Activated T-cell treated with anti-CD3 and anti-CD28 coated beads, Interleukin-2, amount 50 U/mL, for 24 hours (primary cell): ENCODE results near the gene CLEC2D.
"Not testable (repeated sequence)": the region's sequence is repeated elsewhere in the genome, so short reads cannot be mapped to it uniquely, and the experiment has no call there.

Experiments used
- DNase-seq: peaks from one replicate; pipeline ENCODE4 v3.0.0-alpha.2; 2020
- H3K27ac Mint-ChIP-seq: 2 replicates; pipeline ENCODE4 v1.8.0; 2020; ENCODE audit warnings: mild to moderate bottlenecking, mixed read lengths
- H3K27me3 Mint-ChIP-seq: 2 replicates; pipeline ENCODE4 v1.8.0; 2020; ENCODE audit warnings: mixed read lengths
- H3K36me3 Mint-ChIP-seq: 2 replicates; pipeline ENCODE4 v1.8.0; 2020; ENCODE audit warnings: low read depth, mixed read lengths
- H3K4me1 Mint-ChIP-seq: 2 replicates; pipeline ENCODE4 v1.8.0; 2020; ENCODE audit warnings: low read depth, mixed read lengths
- H3K4me3 Mint-ChIP-seq: 2 replicates; pipeline ENCODE4 v1.8.0; 2020; ENCODE audit warnings: mild to moderate bottlenecking, moderate library complexity, mixed read lengths
- H3K9me3 Mint-ChIP-seq: 2 replicates; pipeline ENCODE4 v1.8.0; 2020; ENCODE audit warnings: mixed read lengths

CLEC2D gene

DNA sequence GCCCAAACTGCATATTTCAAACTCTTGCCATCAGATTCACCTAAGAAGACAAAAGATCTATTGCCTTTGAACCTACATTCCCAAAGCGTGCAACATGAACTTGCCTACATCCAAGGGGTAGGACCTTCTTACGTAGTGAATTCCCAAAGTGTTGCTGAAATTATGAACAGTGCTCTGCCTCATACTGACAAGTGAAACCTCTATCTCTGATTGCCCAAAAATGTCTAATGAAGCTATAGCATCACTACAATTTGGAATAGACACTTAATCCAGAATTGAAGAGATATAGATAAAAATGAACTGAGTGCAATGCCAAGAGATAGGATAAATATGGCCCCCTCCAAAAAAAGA lies 31.1 kb downstream of the CLEC2D start:
- no peak for DNase-seq
- peaks cover 72% of the 10 kb centered on the region for H3K4me1 Mint-ChIP-seq
- peak overlapping the region; percentile 45 for H3K27ac Mint-ChIP-seq
- H3K9me3 Mint-ChIP-seq = peaks cover 35% of the 10 kb centered on the region
- peaks cover 34% of the 10 kb centered on the region for H3K36me3 Mint-ChIP-seq
- H3K27me3 Mint-ChIP-seq = no peaks in the 10 kb centered on the region
- H3K4me3 Mint-ChIP-seq = no peak overlapping the region

DNA sequence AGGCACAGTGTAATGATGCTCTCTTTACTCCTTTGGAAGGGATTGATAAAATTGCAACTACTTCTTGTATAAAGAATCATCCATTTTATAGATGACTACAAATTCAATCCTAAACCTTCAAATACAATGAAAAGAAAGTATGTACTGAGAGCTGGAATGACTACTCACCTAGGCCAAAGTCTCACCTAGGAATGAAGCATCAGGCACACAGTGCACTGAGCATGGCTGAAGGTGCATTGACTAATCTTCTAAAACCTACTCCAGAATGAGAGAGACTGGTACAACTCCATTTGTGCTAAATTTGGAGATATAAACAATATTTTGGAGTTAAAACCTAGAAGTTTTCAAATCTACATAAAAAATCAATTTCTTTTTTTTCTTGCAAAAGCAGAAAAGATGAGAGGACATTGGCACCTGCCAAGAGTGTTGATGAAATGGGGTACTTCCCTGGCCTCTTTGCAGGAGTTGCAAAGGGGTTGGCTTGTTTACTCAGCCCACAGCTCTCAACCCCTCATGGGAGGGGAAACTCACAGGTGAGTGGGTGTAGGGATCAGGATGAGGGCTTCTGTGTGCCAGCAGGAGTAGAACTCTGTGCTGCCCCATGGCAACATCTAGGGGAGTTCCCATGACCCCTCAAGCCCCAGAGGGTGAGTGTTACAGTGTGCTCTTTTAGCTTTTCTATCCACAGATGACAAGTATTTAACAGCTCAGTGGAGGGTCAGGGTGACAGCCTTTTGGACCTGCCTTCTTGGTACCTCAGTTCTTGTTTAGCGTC lies 32.1 kb downstream of the CLEC2D start:
- peak; percentile 56 for DNase-seq
- Mint-ChIP-seq H3K4me3 (peak overlapping the region; percentile 44), H3K9me3 (peaks cover 35% of the 10 kb centered on the region), H3K4me1 (peaks cover 74% of the 10 kb centered on the region), H3K27me3 (no peaks in the 10 kb centered on the region), H3K27ac (peak overlapping the region; percentile 87), H3K36me3 (peaks cover 32% of the 10 kb centered on the region)

DNA sequence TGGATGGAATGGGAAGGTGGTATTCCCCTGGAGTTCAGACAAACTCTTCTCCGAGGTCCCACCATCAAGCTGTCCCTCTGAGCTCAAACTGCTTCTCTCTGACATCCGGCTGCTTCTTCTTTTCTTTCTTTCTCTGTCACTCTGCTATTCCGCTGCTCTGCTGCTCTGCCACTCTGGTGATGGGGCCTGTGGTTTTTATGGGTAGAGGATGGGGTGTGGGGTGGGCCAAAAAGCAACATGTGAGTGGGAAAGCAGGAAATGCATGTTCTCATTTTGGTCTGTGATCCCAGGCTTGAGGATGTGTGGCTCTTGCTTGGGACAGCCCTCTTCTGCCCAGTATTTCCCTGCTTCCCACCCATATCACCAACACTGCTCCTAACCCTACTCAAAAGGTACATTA lies 32.7 kb downstream of the CLEC2D start:
- Mint-ChIP-seq H3K36me3 (peaks cover 30% of the 10 kb centered on the region), H3K27ac (peak overlapping the region; percentile 87)
- peak; percentile 55 for DNase-seq

DNA sequence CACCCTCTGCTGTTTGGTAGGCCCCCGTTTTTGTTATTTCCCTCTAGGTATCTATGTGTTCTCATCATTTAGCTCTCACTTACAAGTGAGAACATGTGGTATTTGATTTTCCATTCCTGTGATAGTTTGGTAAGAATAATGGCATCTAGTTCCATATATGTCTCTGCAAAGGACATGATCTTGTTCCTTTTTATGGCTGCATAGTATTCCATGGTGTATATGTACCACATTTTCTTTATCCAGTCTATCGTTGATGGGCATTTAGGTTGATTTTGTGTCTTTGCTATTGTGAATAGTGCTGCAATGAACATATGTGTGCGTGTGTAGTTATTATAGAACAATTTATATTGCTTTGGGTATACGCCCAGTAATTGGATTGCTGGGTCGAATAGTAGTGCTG lies 35.0 kb downstream of the CLEC2D start:
- H3K27ac Mint-ChIP-seq, H3K27me3 Mint-ChIP-seq, DNase-seq, H3K4me3 Mint-ChIP-seq: not testable (repeated sequence)
- Mint-ChIP-seq H3K36me3 (peaks cover 26% of the 10 kb centered on the region), H3K9me3 (peaks cover 21% of the 10 kb centered on the region), H3K4me1 (peaks cover 77% of the 10 kb centered on the region)

More for the DNA sequence above, 32.7 kb downstream of the CLEC2D start:
- peaks cover 74% of the 10 kb centered on the region for H3K4me1 Mint-ChIP-seq
- peaks cover 33% of the 10 kb centered on the region for H3K9me3 Mint-ChIP-seq
- H3K4me3 Mint-ChIP-seq = peak overlapping the region; percentile 44
- H3K27me3 Mint-ChIP-seq = no peaks in the 10 kb centered on the region

DNA sequence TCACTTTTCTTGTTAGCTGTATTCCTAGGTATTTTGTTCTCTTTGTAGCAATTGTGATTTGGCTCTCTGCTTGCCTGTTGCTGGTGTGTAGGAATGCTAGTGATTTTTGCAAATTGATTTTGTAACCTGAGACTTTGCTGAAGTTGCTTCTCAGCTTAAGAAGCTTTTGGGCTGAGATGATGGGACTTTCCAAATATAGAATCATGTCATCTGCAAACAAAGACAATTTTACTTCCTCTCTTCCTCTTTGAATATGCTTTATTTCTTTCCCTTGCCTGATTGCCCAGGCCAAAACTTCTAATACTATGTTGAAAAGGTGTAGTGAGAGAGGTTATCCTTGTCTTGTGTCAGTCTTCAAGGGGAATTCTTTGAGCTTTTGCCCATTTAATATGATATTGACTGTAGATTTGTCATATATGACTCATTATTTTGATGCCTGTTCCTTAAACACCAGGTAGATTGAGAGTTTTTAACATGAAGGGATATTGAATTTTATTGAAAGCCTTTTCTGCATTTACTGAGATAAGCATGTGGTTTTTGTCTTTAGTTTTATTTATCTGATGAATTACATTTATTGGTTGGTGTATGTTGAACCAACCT lies 36.7 kb downstream of the CLEC2D start:
- H3K36me3 Mint-ChIP-seq = peaks cover 26% of the 10 kb centered on the region
- H3K27me3 Mint-ChIP-seq = no peaks in the 10 kb centered on the region
- no peak overlapping the region for H3K4me3 Mint-ChIP-seq
- H3K4me1 Mint-ChIP-seq = peaks cover 68% of the 10 kb centered on the region
- H3K27ac Mint-ChIP-seq = peak overlapping the region; percentile 70
- H3K9me3 Mint-ChIP-seq = peaks cover 21% of the 10 kb centered on the region
- DNase-seq = no peak

DNA sequence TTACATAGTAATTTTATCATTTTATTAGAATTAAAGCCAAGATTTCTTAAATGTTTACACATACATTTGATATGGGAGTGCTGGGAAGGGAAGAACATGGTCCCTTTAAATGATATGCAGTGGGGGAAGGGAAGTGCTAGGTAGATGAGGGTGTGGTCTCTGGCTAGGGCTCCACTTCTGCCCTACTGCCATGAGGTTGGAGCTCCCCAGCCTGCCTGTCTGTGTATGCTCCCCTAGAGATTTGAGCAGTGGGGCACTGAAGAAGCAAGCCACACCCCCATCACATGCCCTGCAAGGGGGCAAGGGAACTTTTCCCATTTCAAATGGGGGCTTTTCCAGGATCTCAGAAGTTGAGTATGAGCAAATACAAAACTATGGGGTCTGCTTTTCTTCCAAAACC lies 37.8 kb downstream of the CLEC2D start:
- Mint-ChIP-seq H3K27ac (peak overlapping the region; percentile 93), H3K4me1 (peaks cover 64% of the 10 kb centered on the region), H3K27me3 (no peaks in the 10 kb centered on the region), H3K36me3 (peaks cover 26% of the 10 kb centered on the region), H3K4me3 (peak overlapping the region; percentile 58), H3K9me3 (peaks cover 21% of the 10 kb centered on the region)
- peak; percentile 39 for DNase-seq

DNA sequence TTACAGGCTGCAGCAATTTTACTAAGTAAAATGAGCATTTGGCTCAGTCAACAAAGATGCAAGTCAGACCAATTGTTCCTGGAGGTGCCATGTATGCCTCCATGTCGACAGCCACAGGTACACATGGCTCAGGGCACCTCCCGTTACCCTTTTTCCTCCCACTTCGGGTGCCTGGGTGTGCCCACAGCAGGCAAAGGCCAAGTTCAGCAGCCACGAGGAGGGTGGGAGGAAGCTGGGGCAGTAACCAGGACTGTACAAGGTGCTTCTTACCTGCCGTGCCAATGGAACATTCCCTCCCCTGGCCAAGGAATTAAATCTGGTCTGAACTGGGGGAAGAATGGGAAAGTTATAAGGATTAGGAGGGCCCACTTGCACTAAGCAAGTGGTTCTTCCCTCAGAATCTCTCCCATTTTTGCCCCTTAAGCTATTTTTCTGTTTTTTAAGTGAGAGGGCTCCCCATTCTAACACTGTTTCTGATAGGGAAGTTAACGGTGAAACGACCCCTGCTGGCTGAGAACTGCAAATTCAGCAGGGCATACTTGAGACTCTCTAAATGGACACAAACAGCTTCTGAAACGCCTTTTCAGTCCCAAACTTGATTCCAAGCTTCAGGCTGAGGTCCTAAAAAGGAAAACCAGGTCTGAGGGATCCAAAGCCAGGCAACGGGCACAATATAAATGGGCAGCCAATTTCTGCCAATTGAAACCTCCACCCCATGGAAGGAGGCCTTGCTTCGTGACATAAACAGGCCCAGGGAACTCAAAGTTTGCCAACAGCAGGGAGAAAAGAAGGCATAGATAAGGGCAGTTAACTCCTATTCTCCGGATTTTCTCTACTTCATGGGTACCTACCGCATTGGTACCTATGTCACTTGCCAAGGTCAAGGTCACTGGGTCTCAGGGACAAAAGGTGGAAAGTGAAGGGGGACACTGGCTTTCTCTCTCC lies 38.6 kb downstream of the CLEC2D start:
- DNase-seq = peak; percentile 68
- H3K9me3 Mint-ChIP-seq = peaks cover 21% of the 10 kb centered on the region
- H3K36me3 Mint-ChIP-seq = peaks cover 26% of the 10 kb centered on the region
- H3K4me3 Mint-ChIP-seq = peak overlapping the region; percentile 58
- H3K4me1 Mint-ChIP-seq = peaks cover 64% of the 10 kb centered on the region
- peak overlapping the region; percentile 93 for H3K27ac Mint-ChIP-seq
- H3K27me3 Mint-ChIP-seq = no peaks in the 10 kb centered on the region

DNA sequence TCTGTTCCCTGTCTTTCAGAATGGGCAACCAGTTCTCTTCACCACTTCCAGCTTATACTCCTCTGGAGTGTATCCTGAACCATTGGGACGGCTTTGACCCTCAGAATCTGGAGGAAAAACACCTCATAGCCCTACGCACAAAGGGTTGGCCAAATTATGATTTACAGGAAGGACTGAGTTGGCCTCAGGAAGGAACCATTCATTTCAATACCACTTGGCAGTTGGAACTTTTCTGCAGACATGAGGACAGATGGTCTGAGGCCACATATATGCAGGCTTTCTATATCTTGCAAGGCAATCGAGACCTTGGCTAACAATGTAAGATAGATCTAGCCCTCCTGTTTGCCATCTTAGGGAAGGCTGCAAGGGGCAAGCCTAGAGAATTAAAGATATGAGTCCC lies 39.3 kb downstream of the CLEC2D start:
- Mint-ChIP-seq H3K4me3 (no peak overlapping the region), H3K36me3 (peaks cover 26% of the 10 kb centered on the region), H3K9me3 (peaks cover 21% of the 10 kb centered on the region), H3K27ac (peak overlapping the region; percentile 93), H3K4me1 (peaks cover 67% of the 10 kb centered on the region), H3K27me3 (no peaks in the 10 kb centered on the region)
- no peak for DNase-seq

DNA sequence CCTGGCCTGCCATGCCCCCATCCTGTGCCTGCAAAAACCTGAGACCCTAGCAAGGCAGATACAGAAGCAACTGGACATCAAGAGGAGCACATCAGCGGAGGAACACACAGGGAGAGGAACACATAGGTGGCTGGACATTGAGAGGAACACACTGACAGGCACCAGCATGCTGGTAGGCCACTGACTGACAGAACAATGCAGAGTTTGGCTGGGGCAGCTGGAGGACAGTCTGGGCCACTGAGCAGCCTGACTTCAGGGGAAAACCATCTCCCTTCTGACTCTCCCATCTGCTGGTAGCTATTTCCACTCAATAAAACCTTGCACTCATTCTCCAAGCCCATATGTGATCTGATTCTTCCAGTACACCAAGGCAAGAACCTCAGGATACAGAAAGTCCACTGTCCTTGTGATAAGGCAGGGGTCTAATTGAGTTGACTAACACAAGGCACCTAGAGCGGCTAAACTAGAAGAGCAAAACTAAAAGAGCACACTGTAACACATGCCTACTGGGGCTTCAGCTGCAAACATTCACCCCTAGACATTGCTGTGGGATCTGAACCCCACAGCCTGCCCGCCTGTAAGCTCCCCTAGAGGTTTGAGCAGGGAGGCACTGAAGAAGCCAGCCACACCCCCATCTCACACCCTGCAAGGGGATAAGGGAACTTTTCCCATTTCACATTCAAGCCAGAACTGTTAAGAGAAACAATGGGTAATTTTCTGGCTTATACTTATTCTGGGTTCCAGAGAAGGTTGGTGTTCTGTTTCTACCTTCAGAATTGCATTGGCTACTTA lies 41.3 kb downstream of the CLEC2D start:
- Mint-ChIP-seq H3K27me3 (no peaks in the 10 kb centered on the region), H3K27ac (peak overlapping the region; percentile 54), H3K9me3 (peaks cover 10% of the 10 kb centered on the region)

DNA sequence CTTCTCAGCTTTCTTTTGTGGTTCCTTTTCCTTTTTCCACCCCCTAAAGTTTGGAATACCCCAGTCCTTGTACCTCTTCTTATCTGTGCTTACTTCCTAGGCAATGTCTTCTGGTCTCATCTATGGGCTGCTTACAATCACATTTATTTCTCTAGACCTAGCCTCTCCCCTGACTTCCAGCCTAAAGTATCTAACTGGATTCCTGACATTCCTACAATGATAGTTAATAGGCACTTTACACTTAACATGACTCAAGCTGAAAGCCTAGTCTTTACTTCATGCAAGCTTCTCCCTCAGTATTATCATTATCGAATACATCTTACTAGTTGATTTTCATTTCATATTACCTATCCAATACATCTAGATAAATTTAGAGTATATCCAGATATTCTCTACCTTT lies 42.2 kb downstream of the CLEC2D start:
- Mint-ChIP-seq H3K27ac (peak overlapping the region; percentile 53), H3K9me3 (peaks cover 2% of the 10 kb centered on the region), H3K36me3 (peaks cover 14% of the 10 kb centered on the region), H3K4me1 (peaks cover 60% of the 10 kb centered on the region), H3K4me3 (no peak overlapping the region), H3K27me3 (no peaks in the 10 kb centered on the region)
- no peak for DNase-seq

More for the DNA sequence above, 41.3 kb downstream of the CLEC2D start:
- H3K4me3 Mint-ChIP-seq = no peak overlapping the region
- no peak for DNase-seq
- peaks cover 63% of the 10 kb centered on the region for H3K4me1 Mint-ChIP-seq
- peaks cover 17% of the 10 kb centered on the region for H3K36me3 Mint-ChIP-seq

DNA sequence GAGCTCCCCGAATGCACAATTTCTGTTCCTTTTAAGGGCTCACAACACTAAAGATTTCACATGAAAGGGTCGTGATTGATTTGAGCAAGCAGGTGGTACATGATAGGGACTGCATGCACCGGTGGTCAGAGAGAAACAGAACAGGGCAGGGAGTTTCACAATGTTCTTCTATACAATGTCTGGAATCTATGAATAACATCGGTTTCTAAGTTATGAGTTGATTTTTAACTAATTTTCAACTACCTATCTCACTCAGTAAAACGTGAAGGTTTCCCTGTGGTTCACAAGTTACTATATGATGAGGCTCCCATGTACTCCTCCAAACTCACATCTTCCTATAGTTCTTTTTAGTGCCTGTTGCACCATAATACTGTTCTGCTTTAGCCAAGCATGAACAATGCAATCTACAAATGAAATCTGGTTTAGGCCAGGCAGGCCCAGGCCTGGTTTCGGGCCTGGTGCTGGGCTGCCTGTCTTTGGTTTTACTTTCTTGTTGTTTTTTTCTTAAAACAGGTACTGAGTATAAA lies 43.6 kb downstream of the CLEC2D start:
- H3K4me1 Mint-ChIP-seq = peaks cover 47% of the 10 kb centered on the region
- not testable (repeated sequence) for H3K27me3 Mint-ChIP-seq, DNase-seq, H3K36me3 Mint-ChIP-seq, H3K9me3 Mint-ChIP-seq, H3K4me3 Mint-ChIP-seq
- H3K27ac Mint-ChIP-seq = peak overlapping the region; percentile 38

DNA sequence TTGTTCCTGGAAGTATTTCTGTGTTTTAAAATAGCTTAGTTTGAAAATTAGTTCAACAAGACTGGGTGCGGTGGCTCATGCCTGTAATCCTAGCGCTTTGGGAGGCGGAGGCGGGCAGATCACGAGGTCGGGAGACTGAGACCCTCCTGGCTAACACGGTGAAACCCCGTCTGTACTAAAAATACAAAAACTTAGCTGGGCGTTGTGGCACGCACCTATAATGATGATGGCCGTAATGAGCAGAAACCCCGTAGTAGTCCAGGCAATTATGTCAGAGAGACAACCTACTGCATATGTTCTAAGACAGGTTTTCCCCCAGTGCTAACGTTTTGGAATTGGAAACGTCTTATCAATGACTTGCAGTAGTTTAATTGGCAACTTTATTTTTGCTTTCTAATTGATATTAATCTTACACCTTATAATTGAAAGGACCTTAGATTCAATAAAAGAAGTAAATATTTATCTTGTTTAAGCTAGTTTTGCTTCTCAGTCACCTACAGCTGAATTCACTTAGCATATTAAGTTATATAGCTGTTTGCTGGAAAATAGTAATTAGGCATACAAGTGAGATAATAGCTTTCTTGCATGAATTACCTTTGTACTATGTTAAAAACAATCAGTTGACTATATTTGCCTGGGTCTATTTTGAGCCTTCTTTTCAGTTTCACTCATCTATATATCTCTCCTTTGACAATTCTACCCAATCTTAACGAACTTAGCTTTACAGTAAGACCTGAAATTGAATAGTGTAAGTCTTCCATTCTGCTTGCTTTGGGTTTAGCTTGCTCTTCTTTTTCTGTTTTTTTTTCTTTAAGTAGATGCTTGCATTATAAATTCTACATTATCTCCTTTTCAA lies 47.8 kb downstream of the CLEC2D start:
- Mint-ChIP-seq H3K4me1 (peaks cover 44% of the 10 kb centered on the region), H3K9me3 (no peaks in the 10 kb centered on the region), H3K27me3 (no peaks in the 10 kb centered on the region), H3K4me3 (no peak overlapping the region), H3K27ac (no peak overlapping the region), H3K36me3 (peaks cover 24% of the 10 kb centered on the region)
- no peak for DNase-seq

DNA sequence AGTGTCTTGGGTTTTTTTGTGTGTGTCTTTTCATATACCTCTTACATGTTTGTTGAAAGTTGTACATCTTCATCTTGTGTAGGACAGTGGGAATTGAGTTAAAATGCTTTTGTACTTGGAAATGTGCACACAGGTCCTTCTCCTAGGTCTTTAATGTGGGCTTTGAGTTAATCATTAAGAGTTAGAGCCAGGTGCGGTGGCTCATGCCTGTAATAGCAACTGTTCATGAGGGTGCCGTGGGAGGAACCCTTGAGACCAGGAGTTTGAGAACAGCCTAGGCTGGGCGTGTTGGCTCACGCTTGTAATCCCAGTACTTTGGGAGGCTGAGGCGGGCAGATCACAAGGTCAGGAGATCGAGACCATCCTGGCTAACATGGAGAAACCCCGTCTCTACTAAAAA lies 49.5 kb downstream of the CLEC2D start:
- H3K27me3 Mint-ChIP-seq = no peaks in the 10 kb centered on the region
- H3K9me3 Mint-ChIP-seq = no peaks in the 10 kb centered on the region
- H3K4me3 Mint-ChIP-seq = no peak overlapping the region
- H3K36me3 Mint-ChIP-seq = peaks cover 30% of the 10 kb centered on the region
- peaks cover 43% of the 10 kb centered on the region for H3K4me1 Mint-ChIP-seq
- DNase-seq = no peak
- H3K27ac Mint-ChIP-seq = no peak overlapping the region
